ENCODE results near the gene PCDHGB2.
A peak's percentile ranks its signal among the peaks of the same experiment; 100 is the strongest.
"Not testable (repeated sequence)": the region's sequence is repeated elsewhere in the genome, so short reads cannot be mapped to it uniquely, and the experiment has no call there.

The PCDHGB2 gene

DNA sequence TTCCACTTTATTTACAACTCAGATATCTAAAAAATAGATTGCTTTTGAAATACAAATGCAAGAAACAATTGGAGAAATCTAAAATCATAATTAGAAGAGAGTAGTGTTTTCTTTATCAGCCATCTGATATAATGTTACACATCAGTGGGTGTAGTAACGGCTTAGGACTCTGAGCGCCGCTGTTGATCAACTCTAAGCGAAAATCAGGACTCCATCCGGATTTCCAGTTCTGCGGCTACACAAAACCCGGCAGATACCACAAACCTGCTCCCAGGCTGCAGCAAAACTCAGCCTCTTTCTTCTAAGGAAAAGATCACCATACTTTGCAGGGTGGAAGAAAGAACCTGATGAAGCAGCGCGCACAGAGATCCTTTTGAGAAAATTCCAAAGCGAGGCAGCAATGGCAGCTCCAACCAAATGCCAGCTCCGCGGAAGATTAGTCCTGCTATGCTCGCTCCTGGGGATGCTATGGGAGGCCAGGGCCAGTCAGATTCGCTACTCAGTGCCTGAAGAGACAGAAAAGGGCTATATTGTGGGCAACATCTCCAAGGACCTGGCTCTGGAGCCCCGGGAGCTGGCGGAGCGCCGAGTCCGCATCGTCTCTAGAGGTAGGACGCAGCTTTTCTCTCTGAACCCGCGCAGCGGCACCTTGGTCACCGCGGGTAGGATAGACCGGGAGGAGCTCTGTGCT is 42.9 kb downstream of the PCDHGB2 start, which contains the start of gene PCDHGA9:
TSS of gene PCDHGA9 (plus strand) at position 226 of the 691 bp plus-strand sequence. CDS start at position 401, 175 bp downstream.
- Mint-ChIP-seq H3K4me3 (no peak within 1 kb of the TSS), H3K4me1 (peaks cover 3% of the 10 kb centered on the region), H3K27me3 (peaks cover 60% of the 10 kb centered on the region), H3K27ac (no peak within 1 kb of the TSS), H3K36me3 (peaks cover 10% of the 10 kb centered on the region), H3K9me3 (peaks cover 21% of the 10 kb centered on the region)
- CTCF ChIA-PET, result interaction anchor here (1.0 to 1.4 kb wide), 5 partner anchors 11 to 110 kb away, joined by 3 to 5 read pairs (median 4); partner anchors contain the start of genes PCDHGA12, PCDHGA3 and PCDHGB7
- DNase-seq, result peak; percentile 46

- no peak overlapping the region for H3K27ac Mint-ChIP-seq
- CTCF ChIA-PET, result interaction anchor here (1.0 to 1.4 kb wide), 5 partner anchors 10 to 109 kb away, joined by 3 to 5 read pairs (median 4); partner anchors contain the start of genes PCDHGA12, PCDHGA3 and PCDHGB7
- H3K4me1 Mint-ChIP-seq, result peaks cover 5% of the 10 kb centered on the region
- H3K36me3 Mint-ChIP-seq, result peaks cover 10% of the 10 kb centered on the region
- H3K9me3 Mint-ChIP-seq, result peaks cover 23% of the 10 kb centered on the region
- no peak overlapping the region for H3K4me3 Mint-ChIP-seq
- DNase-seq, result no peak
- H3K27me3 Mint-ChIP-seq, result peaks cover 64% of the 10 kb centered on the region
Observed at GRCh38 chr5:141403387-141403786, 43.6 kb downstream of the PCDHGB2 start.

DNA sequence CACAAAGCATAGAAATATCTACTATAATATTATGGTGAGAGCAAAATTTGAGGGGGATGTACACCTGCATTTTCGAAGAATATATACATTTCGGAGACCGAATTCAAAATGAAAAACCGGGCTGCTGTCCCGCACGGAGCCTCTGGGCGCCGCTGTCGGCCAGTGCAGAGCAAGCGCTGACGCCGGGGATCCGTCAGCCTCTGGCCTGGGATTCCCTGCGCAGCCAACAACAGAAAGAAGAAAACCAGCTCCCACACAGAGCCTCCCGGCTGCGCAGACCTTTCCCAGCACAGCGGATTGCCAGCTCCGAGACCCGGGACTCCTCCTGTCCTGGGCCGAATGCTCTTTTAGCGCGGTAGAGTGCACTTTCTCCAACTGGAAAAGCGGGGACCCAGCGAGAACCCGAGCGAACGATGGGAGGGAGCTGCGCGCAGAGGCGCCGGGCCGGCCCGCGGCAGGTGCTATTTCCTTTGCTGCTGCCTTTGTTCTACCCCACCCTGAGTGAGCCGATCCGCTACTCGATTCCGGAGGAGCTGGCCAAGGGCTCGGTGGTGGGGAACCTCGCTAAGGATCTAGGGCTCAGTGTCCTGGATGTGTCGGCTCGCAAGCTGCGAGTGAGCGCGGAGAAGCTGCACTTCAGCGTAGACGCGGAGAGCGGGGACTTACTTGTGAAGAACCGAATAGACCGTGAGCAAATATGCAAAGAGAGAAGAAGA is 48.2 kb downstream of the PCDHGB2 start, which contains the start of gene PCDHGB6:
TSS of gene PCDHGB6 (plus strand) at position 232 of the 716 bp plus-strand sequence. CDS start at position 414, 182 bp downstream.
- Mint-ChIP-seq H3K27ac (peak within 1 kb of the TSS; percentile 75), H3K36me3 (peaks cover 14% of the 10 kb centered on the region), H3K27me3 (peaks cover 66% of the 10 kb centered on the region), H3K9me3 (peaks cover 19% of the 10 kb centered on the region), H3K4me3 (peak within 1 kb of the TSS; percentile 23)
- DNase-seq, result peak; percentile 56
- H3K4me1 Mint-ChIP-seq, result not testable (repeated sequence)
- CTCF ChIA-PET, result interaction anchor here (0.6 to 1.8 kb wide), 7 partner anchors 10 to 156 kb away, joined by 3 to 5 read pairs (median 3); partner anchors contain the start of gene PCDHGA3

- peaks cover 16% of the 10 kb centered on the region for H3K4me1 Mint-ChIP-seq
- H3K27me3 Mint-ChIP-seq, result peaks cover 66% of the 10 kb centered on the region
- peaks cover 18% of the 10 kb centered on the region for H3K36me3 Mint-ChIP-seq
- H3K4me3 Mint-ChIP-seq, result no peak overlapping the region
- CTCF ChIA-PET, result no interaction called here
- H3K27ac Mint-ChIP-seq, result peak overlapping the region; percentile 79
- no peak for DNase-seq
- H3K9me3 Mint-ChIP-seq, result peaks cover 20% of the 10 kb centered on the region
Observed at GRCh38 chr5:141409598-141410306, 50.0 kb downstream of the PCDHGB2 start.

DNA sequence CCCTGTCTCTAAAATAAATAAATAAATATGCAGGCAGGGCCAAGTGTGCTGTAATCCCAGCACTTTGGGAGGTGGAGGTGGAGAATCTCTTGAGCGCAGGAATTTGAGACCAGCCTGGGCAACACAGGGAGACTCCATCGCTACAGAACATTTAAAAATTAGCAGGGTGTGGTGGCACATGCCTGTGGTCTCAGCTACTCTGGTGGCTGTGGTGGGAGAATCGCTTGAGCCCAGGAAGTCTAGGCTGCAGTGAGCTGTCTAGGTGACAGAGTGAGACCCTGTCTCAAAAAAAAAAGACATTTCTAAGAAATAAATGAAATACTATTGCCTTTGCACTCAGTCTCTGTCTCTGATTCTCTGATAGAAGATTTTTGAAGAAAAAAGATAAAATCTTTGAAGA is 51.8 kb downstream of the PCDHGB2 start:
- no peak for DNase-seq
- Mint-ChIP-seq H3K4me1 (peaks cover 18% of the 10 kb centered on the region), H3K27ac (no peak overlapping the region), H3K9me3 (peaks cover 20% of the 10 kb centered on the region), H3K4me3 (no peak overlapping the region), H3K27me3 (peaks cover 75% of the 10 kb centered on the region), H3K36me3 (peaks cover 18% of the 10 kb centered on the region)
- CTCF ChIA-PET, result interaction anchor here (0.9 to 2.5 kb wide), 2 partner anchors 113 to 204 kb away, joined by 3 to 10 read pairs; no protein-coding TSS in a partner anchor
